GM18858 (cell line): ENCODE measurements around the gene PTPRG.

ENCODE experiments used
- ATAC-seq: cut with Tn5 transposase; IDR thresholded peaks from one replicate; pipeline ENCODE4 v1.9.1; 2021; ENCODE audit not compliant: unreplicated experiment

The PTPRG gene

GRCh38 chr3:61944726-61945125, 383.4 kb downstream of the PTPRG start:
- no peak for ATAC-seq

DNA sequence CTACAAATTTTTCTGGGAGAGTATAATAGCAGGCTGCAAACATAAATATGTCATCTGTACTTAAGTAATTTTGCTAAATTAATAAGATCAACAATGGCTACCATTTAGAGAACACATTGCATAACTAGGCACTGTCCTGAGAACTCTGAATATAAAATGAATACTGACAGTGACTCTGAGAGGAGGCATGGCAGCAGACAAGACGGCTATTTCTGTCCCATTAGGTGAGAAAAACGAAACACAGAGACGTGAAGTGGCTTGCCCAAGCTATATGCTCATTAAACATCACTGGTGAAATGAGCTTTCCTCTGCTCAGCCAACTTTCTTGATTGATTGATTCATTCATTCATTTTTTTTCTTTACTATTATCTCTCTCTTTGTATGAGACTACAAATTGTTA, 384.3 kb downstream of the PTPRG start:
- no peak for ATAC-seq

- ATAC-seq = no peak
These were observed 385.4 kb downstream of the PTPRG start for GRCh38 chr3:61946570-61947324.

DNA sequence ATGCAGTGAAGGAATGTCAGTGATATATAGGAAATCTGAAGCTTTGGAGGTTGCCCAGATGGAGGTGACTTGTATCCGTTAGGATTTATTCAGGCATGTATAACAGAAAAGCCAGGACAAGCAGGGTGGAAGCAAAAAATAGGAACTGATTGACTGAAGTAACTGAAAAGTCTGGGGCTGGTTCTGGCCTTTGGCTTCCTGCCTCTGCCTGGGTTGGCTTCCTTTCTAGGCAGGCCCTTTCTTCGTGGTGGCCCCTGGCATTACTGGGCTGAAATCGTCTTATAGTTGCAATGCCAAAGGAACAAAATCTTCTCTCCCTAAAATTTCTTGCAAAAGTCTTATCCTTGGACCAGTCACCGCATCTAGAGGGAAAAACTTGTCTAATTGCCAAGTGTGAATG, 386.1 kb downstream of the PTPRG start:
- ATAC-seq = no peak

- no peak for ATAC-seq
These were observed 387.4 kb downstream of the PTPRG start for GRCh38 chr3:61948699-61949305.

DNA sequence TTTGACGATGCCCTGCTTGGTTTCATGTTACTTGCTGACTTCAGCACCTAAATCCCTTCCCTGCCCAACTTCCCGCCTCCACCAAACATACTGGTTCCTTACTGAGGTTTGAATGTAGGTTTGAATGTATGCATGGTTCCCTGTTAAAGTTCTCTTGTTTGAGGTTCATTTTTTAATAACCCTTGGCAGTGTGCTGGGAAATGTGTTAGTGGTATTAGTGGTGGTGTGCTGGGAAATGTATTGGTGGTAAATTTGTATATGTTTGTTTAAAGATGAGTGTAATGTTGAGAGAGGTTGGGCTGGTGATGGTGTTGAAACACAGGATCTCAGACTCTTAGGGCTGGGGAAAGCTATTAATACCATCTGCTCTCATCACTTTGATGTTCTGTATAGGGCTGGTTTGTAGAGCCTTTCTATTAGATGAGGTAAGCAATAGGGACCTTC, 392.7 kb downstream of the PTPRG start:
- ATAC-seq = no peak

DNA sequence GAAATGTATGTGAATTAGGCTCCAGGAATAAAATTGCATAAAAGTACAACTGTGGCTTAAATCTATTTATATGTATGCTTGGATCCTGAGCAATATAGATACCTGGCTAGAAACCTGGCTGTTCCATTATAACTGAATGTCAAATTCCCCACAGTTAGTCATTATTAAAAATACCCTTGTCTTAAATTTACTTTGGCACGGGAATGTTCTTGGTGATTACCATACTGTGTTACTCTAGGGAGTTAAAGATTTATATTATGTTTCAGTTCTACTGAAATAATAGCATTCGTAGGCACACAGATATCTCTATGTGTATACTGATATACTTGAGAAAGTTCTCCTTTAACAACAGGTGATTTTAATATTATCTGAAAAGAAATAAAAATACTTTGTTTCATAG, 394.1 kb downstream of the PTPRG start:
- no peak for ATAC-seq

- no peak for ATAC-seq
These were observed 394.9 kb downstream of the PTPRG start for GRCh38 chr3:61956236-61956635.

GRCh38 chr3:61957259-61957658, 395.9 kb downstream of the PTPRG start:
- no peak for ATAC-seq

GRCh38 chr3:61960976-61961375, 399.6 kb downstream of the PTPRG start:
- no peak for ATAC-seq

DNA sequence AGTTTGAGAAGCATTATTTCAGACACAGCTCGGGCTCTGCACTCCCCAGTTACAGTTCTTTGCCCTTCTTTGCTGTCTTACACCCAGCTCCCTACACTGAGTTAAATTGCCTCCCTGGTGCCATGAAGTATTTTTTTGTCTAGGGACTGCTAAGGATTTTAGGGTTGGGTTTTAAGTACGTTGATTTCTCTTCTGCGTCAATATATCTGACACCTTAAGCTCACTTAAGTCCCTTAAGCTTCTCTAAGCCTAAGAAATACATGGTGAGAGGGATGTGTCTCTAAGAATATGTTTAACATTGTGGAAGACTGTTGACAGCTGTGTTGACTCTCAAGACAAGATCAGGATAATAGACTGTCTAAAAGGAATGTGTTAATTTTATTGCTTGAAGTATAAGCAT, 400.5 kb downstream of the PTPRG start:
- ATAC-seq = no peak

DNA sequence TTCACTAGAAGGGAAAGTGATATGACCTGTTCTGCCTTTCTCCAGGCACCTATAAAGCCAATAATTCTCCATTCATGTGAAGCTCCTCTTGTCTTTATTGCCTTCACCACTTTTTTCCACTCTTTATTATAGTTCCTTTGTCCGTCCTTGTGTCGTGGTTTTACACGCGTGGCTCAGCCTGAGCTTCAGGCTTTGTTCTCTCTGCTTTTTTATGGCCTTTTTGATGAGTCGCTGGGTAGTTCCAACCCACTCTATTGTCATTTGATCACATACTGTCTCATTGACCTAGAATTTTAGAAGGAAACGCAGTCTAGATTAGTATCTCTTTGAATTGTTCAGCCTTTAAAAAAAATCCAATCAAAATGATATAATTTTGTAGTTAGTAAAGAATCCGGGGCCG, 403.2 kb downstream of the PTPRG start:
- no peak for ATAC-seq

DNA sequence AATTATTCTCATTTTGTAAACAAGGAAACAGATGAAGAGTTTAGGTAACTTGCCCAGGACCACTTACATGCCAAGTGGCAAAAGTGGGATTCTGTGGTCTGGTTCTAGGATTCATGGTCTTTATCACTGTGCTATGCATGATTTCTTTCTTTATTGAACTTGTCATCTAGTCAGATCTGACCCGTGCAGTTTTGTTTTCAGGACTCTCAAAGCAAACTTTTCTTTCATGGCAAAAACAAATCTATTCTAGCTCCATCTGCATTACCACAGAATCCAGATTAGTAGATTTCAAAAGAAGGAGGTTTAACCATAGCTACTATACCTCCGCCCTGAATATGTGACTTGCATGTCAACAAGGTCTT, 404.4 kb downstream of the PTPRG start:
- no peak for ATAC-seq

DNA sequence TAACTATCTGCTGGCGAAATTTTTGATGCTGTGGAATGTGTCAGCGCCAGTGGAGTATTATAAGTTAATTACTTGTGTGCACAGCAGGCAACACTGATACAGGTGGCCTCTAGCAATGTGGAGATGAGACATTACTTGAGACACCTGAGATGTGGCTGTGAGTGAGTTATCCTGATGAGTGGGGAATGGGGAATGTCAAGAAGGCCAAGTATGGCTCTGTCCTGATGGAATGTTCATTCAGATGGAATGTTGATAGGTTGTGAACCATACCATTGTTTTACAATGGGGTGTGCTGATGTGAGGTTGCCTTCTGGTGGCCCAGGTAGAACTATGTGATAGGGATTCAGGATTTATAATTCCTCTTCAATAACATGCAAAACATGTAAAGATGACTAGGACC, 404.8 kb downstream of the PTPRG start:
- no peak for ATAC-seq

DNA sequence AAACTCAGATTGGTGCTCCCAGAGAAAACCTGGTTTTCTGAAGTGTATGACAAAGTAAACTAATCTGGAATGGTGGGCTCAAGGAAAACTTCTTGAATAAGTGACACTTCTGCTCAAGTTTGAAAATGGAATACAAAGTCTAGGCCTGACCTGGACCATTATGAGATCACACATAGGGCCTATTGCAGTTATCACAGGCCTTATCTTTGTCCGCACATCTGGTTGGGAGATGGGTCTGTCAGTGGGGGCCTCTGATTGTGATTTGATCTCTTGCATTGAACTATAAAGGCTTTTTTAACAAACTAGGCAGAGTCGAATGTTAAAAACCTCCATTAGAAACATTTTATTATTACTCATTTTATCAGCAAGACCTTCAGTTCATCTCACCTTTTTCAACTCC, 405.6 kb downstream of the PTPRG start:
- ATAC-seq = no peak

DNA sequence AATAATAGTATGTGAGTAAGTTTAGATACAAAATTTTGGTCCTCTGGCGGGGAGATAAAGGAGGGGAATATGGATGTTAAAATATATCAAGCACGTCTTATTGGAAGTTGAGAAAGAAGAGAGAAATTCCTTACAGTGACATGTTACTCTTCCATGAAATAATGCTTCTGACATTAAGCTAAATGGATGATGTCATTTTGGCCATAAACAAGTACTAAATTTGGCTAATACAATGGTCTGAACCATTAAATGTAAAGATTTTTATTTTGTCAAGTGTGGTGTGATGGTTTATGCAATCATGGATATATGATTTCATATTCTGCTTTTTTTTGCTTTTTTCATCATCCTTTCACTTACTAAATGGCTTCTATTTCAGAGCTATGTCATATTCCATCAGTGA, 406.6 kb downstream of the PTPRG start:
- no peak for ATAC-seq

DNA sequence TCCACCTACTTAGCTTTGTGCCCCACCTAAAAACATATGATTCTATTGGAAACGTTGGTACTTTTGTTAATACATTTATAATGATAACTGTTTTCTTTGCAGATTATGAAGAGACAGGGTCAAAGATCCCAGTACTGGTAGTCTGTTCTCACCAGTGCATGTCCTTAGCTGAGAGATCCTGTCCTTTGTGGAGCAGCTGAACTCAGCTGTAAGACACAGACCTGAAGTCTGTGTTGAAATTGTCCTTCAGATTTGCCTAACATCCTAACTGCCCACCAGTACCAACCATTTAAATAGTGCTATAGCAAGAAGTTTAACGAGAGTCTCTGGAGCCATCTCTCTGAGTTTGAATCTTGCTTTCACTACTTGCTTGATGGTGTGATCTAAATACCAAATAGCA, 413.3 kb downstream of the PTPRG start:
- ATAC-seq = no peak

- no peak for ATAC-seq
These were observed 413.8 kb downstream of the PTPRG start for GRCh38 chr3:61975199-61975598.

DNA sequence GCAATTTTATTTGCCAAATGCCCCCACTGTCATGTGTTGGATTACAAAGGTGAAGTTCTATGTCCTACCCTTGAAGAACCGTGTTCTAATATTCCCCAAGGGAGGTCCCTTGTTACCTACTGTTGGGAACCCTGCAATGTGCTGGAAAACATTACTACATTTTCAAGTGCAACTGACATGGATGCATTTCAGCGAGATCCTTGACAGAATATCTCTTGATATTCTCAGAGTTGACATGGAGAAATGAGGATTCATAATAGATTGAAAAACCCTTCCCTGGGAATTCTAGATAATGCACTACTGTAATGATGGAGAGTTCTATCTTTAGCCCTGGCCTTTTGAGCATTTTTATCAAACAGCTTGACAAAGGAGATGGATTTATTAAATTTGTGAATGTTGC, 414.6 kb downstream of the PTPRG start:
- ATAC-seq = no peak

- no peak for ATAC-seq
These were observed 417.4 kb downstream of the PTPRG start for GRCh38 chr3:61978460-61979419.

DNA sequence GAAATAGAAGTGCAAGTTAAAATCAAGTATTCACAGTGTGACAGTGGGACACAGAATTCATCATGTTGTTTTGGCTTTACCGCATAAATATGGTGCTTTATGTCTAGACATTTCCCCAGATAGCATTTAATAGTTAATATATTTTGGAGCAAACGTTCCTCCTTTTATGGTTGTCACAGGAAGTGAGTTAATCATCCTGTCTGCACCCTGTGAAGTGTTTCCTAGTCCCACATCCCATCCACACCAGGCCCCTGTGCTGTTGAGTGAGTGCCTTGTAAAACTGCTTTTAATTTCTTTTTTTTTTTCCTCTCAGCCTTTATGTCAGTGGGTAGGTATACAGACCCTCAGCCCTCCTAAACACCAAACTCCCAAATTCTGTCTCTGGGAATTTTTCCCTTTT, 418.3 kb downstream of the PTPRG start:
- no peak for ATAC-seq

DNA sequence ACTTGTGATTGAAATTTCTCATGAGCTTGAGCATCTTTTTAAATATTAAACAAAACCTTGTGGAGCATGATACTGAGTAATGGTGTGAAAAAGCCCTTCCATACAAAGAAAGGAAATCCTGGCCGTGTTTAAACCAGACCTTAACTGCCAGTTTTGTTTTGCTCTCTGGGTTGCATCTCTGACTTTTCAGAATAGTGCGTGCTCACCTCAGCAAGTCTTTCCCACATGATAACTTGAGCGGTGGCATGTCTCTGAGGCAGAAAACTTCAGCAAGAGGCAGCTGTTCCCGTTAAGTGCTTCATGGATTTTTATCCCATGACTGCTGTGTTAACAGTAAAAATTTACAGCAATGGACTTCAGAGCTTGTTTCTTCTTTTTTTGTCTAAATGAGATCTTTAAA, 418.7 kb downstream of the PTPRG start:
- ATAC-seq = no peak
